MCF 10A (cell line): ENCODE results near the gene MACROD1. TPM values are rescaled to one million over a fixed set of nuclear protein-coding genes. Genes with fewer than 3 reads are reported as not detected.

Experiments used
- BruUV-seq: library from RNA; stranded (reverse); fragments of 400-500 nt; replicated peaks from 2 replicates; lab custom pipeline; 2021; lab: Mats Ljungman, UMichigan
- CTCF ChIA-PET: fragments of 300-600 bp; sonication (Branson Sonifier 250); formaldehyde crosslinking; extraction: SDS; loops from one replicate; lab custom pipeline; 2021; ENCODE audit warnings: antibody characterized with exemption, inconsistent platforms; lab: Yijun Ruan, JAX
- POLR2A ChIA-PET: fragments of 300-600, 350-650 bp; sonication (Branson Sonifier 250); formaldehyde crosslinking; extraction: SDS; loops from one replicate; lab custom pipeline; 2020; ENCODE audit warnings: antibody characterized with exemption, inconsistent platforms; lab: Yijun Ruan, JAX
- DNase-seq: peaks from one replicate; pipeline ENCODE4 v3.0.0-alpha.2; 2018; ENCODE audit not compliant: unreplicated experiment
- H3K27ac Mint-ChIP-seq: one replicate; pipeline ENCODE4 v1.8.0; 2022; ENCODE audit warnings: mild to moderate bottlenecking, low read depth, mixed read lengths; ENCODE audit not compliant: unreplicated experiment
- H3K27me3 Mint-ChIP-seq: one replicate; pipeline ENCODE4 v1.8.0; 2022; ENCODE audit warnings: mixed read lengths; ENCODE audit not compliant: insufficient read depth, unreplicated experiment
- H3K36me3 Mint-ChIP-seq: one replicate; pipeline ENCODE4 v1.8.0; 2022; ENCODE audit warnings: mild to moderate bottlenecking, moderate library complexity, mixed read lengths; ENCODE audit not compliant: insufficient read depth, unreplicated experiment
- H3K4me1 Mint-ChIP-seq: one replicate; pipeline ENCODE4 v1.8.0; 2022; ENCODE audit warnings: mixed read lengths; ENCODE audit not compliant: insufficient read depth, unreplicated experiment
- H3K4me3 Mint-ChIP-seq: one replicate; pipeline ENCODE4 v1.8.0; 2022; ENCODE audit warnings: mild to moderate bottlenecking, moderate library complexity, mixed read lengths; ENCODE audit not compliant: unreplicated experiment
- H3K9me3 Mint-ChIP-seq: one replicate; pipeline ENCODE4 v1.8.0; 2022; ENCODE audit warnings: mixed read lengths; ENCODE audit not compliant: unreplicated experiment
- intact Hi-C: fragments of 100-400 bp; cut with micrococcal nuclease; formaldehyde crosslinking; loops from 2 replicates; pipeline ENCODE4 v1.14.1; 2022
- total RNA-seq: library from RNA; stranded (reverse); gene quantifications from 2 replicates; pipeline ENCODE4 v1.2.3, GENCODE V29; 2022
- TF ChIP-seq, protein P1 (sequence below): fragments of 200-600 bp; IDR thresholded peaks from one replicate; pipeline ENCODE4 v1.8.0; 2022; ENCODE audit warnings: antibody characterized with exemption, mild to moderate bottlenecking; ENCODE audit not compliant: unreplicated experiment

Gene MACROD1
- total RNA-seq, 1 experiment from 2014 or later = 15.1 TPM

DNA sequence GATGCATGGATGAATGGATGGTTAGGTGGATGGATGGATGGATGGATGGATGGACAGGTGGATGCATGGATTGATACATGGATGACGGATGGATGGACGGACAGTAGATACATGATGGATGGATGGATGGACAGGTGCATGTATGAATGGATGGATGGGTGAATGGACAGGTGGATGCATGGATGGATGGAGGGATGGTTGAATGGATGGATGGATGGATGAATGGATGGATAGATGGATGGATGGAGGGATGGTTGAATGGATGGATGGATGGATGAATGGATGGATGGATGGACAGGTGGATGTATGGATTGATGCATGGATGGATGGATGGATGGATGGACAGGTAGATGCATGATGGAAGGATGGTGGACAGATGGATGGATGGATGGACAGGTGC is 51.7 kb downstream of the MACROD1 start:
- H3K27ac Mint-ChIP-seq = no peak overlapping the region
- no peak for DNase-seq
- intact Hi-C loops = no loop called here
- H3K27me3 Mint-ChIP-seq = no peaks in the 10 kb centered on the region
- ChIA-PET CTCF (no interaction called here), POLR2A (no interaction called here)
- no peaks in the 10 kb centered on the region for H3K36me3 Mint-ChIP-seq
- no peak overlapping the region for H3K4me3 Mint-ChIP-seq
- no peaks in the 10 kb centered on the region for H3K9me3 Mint-ChIP-seq
- TF ChIP-seq, protein P1, sequence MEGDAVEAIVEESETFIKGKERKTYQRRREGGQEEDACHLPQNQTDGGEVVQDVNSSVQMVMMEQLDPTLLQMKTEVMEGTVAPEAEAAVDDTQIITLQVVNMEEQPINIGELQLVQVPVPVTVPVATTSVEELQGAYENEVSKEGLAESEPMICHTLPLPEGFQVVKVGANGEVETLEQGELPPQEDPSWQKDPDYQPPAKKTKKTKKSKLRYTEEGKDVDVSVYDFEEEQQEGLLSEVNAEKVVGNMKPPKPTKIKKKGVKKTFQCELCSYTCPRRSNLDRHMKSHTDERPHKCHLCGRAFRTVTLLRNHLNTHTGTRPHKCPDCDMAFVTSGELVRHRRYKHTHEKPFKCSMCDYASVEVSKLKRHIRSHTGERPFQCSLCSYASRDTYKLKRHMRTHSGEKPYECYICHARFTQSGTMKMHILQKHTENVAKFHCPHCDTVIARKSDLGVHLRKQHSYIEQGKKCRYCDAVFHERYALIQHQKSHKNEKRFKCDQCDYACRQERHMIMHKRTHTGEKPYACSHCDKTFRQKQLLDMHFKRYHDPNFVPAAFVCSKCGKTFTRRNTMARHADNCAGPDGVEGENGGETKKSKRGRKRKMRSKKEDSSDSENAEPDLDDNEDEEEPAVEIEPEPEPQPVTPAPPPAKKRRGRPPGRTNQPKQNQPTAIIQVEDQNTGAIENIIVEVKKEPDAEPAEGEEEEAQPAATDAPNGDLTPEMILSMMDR = no peak
- H3K4me1 Mint-ChIP-seq = no peaks in the 10 kb centered on the region
- BruUV-seq = no TSS peak

DNA sequence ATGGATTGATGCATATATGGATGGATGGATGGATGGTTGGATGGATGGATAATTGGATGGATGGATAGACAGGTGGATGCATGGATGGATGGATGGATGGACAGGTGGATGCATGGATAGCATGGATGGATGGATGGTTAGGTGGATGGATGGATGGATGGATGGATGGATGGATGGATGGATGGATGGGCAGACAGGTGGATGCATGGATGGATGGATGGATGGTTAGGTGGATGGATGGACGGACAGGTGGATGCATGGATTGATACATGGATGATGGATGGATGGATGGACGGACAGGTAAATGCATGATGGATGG is 52.5 kb downstream of the MACROD1 start:
- POLR2A ChIA-PET = no interaction called here
- no peak for DNase-seq
- Mint-ChIP-seq H3K27ac (no peak overlapping the region), H3K4me3 (no peak overlapping the region), H3K27me3 (no peaks in the 10 kb centered on the region), H3K4me1 (no peaks in the 10 kb centered on the region), H3K9me3 (no peaks in the 10 kb centered on the region), H3K36me3 (no peaks in the 10 kb centered on the region)
- TF ChIP-seq, protein P1 = no peak
- intact Hi-C loops = no loop called here
- CTCF ChIA-PET = no interaction called here
- BruUV-seq = no TSS peak

DNA sequence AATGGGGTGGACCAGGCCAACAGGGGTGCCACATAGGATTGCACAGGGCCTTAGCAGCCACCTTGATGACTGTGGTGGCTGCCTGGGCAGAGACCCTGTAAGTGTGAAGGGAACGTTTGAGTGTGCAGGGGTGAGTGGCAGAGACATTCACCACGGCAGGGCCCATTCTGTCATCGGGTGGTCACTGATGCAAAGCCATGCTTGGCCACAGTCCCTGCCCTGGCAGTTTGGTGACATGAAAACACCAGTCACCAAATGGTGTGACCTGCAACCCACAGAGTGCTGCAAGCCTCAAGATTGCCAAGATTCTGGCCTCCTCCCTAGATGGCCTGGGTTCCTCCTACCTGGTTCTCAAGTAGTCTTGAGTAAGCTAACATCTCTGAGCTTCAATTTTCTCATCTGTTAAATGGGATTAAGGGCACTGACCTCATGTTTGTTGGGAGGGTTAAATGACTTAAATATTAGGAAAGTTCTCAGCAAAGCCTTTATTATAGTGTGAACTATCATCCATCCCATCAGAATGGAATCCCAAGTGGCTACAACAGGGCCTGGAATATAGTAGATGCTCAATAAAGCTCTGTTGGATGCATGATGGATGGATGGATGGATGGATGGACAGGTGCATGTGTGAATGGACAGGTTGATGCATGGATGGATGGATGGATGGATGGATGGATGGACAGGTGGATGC is 53.0 kb downstream of the MACROD1 start:
- Mint-ChIP-seq H3K36me3 (no peaks in the 10 kb centered on the region), H3K4me1 (no peaks in the 10 kb centered on the region), H3K4me3 (no peak overlapping the region), H3K9me3 (no peaks in the 10 kb centered on the region), H3K27ac (no peak overlapping the region), H3K27me3 (no peaks in the 10 kb centered on the region)
- intact Hi-C loops = no loop called here
- TF ChIP-seq, protein P1 = no peak
- no peak for DNase-seq
- BruUV-seq = no TSS peak
- CTCF ChIA-PET = no interaction called here
- POLR2A ChIA-PET = interaction anchor here (0.7 kb wide), 1 partner anchor 224 kb away, joined by 3 read pairs; no protein-coding TSS in a partner anchor

DNA sequence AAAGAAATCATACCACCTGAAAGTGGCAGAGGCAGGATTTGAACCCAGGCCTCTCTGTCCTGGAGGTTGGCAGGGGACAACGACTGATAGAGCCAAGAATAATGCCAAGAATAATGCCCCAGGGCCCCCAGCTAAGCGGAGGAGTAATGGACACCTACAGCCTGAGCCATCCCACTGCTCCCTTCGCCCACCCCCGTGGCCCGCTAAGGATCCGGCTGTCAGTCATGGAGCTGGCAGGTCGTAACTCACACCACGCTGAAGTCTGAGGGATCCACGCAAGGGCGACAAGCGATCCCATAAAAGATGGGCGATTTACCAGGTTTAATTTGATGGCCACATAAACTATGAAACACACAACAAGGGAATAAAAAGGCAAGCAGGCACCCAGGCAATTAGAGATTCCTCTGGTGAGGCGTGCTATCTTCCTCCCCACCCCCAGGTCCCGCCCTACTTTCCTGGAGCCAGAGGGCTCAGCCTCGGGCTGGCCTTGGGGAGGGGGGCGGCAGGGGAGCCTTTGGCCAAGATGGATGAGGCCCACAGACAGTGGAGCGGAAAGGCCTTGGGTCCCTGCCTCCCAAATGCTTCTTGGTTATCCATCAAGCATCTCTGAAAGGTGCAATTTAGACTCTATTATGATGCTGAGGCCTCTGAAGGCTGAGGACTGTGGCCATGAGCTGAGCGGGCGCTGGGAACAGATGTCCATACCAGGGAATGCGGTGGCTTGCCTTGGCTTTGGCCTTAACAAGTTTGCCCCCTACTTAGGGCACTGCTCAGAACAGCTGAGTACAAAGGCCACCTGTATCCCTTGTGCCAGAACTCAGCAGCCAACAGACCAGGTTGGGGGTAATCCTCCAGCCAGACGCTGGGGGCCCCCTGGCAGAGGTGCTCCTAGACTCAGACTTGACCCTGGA is 55.2 kb downstream of the MACROD1 start:
- H3K9me3 Mint-ChIP-seq = no peaks in the 10 kb centered on the region
- no TSS peak for BruUV-seq
- no peak overlapping the region for H3K4me3 Mint-ChIP-seq
- TF ChIP-seq, protein P1 = no peak
- H3K27me3 Mint-ChIP-seq = no peaks in the 10 kb centered on the region
- no peaks in the 10 kb centered on the region for H3K36me3 Mint-ChIP-seq
- ChIA-PET POLR2A (no interaction called here), CTCF (interaction anchor here (0.6 to 0.7 kb wide), 3 partner anchors 40 to 1816 kb away, joined by 3 read pairs; no protein-coding TSS in a partner anchor)
- H3K27ac Mint-ChIP-seq = no peak overlapping the region
- no peak for DNase-seq
- H3K4me1 Mint-ChIP-seq = no peaks in the 10 kb centered on the region
- intact Hi-C loops = no loop called here
